ENCODE results near the gene PARP15.
"Not testable (repeated sequence)": the region's sequence is repeated elsewhere in the genome, so short reads cannot be mapped to it uniquely, and the experiment has no call there.

Gene PARP15

GRCh38 chr3:122621112-122621511, 43.7 kb downstream of the PARP15 start:
- DNase-seq: no peak

- no peak for DNase-seq
Measured at GRCh38 chr3:122623031-122623829, 45.8 kb downstream of the PARP15 start.

- DNase-seq: no peak
Measured at GRCh38 chr3:122626515-122627180, 49.2 kb downstream of the PARP15 start.

GRCh38 chr3:122627301-122627700, 49.9 kb downstream of the PARP15 start:
- DNase-seq: no peak

- no peak for DNase-seq
Measured at GRCh38 chr3:122628567-122628966, 51.1 kb downstream of the PARP15 start.

- no peak for DNase-seq
Measured at GRCh38 chr3:122629763-122630162, 52.3 kb downstream of the PARP15 start.

GRCh38 chr3:122635789-122636188, 58.3 kb downstream of the PARP15 start:
- DNase-seq: no peak

GRCh38 chr3:122636697-122637096, 59.2 kb downstream of the PARP15 start:
- DNase-seq: no peak

- no peak for DNase-seq
Measured at GRCh38 chr3:122640437-122640999, 63.1 kb downstream of the PARP15 start.

- DNase-seq: no peak
Measured at GRCh38 chr3:122642935-122643334, 65.5 kb downstream of the PARP15 start.

GRCh38 chr3:122646146-122646988, 68.9 kb downstream of the PARP15 start:
- no peak for DNase-seq

GRCh38 chr3:122651233-122651907, 73.9 kb downstream of the PARP15 start:
- DNase-seq: not testable (repeated sequence)

- not testable (repeated sequence) for DNase-seq
Measured at GRCh38 chr3:122651962-122652361, 74.5 kb downstream of the PARP15 start.

GRCh38 chr3:122658336-122658735, 80.9 kb downstream of the PARP15 start:
- not testable (repeated sequence) for DNase-seq

GRCh38 chr3:122660297-122660974, 83.0 kb downstream of the PARP15 start:
- DNase-seq: no peak

- no peak for DNase-seq
Measured at GRCh38 chr3:122661633-122662032, 84.2 kb downstream of the PARP15 start.

- DNase-seq: no peak
Measured at GRCh38 chr3:122662505-122662904, 85.1 kb downstream of the PARP15 start.

GRCh38 chr3:122665226-122665786, 87.9 kb downstream of the PARP15 start:
- no peak for DNase-seq

- DNase-seq: no peak
Measured at GRCh38 chr3:122665881-122666280, 88.4 kb downstream of the PARP15 start.

- no peak for DNase-seq
Measured at GRCh38 chr3:122668930-122669730, 91.7 kb downstream of the PARP15 start.

- no peak for DNase-seq
Measured at GRCh38 chr3:122671553-122671952, 94.1 kb downstream of the PARP15 start.

Measured in GOT3 (cell line).